T47D (cell line): ENCODE data around the gene MTRR.

Experiments used
- DNase-seq, 2 experiments: peaks; one replicate each; pipeline versions ENCODE4 v3.0.0 to v3.0.0-alpha.2; 2011 to 2012; ENCODE audit warnings: low read depth in 1 of 2, low spot score in 1 of 2
- JUND ChIP-seq: IDR thresholded peaks from 2 replicates; pipeline ENCODE4 v1.6.1; 2012; ENCODE audit warnings: low read depth
- in situ Hi-C: cut with HindIII; loops from 2 replicates; pipeline ENCODE4 v1.10.0; 2016; ENCODE audit warnings: low sequenced_read_pairs, low pct_unique_long_range_greater_than_20kb

The MTRR gene

DNA sequence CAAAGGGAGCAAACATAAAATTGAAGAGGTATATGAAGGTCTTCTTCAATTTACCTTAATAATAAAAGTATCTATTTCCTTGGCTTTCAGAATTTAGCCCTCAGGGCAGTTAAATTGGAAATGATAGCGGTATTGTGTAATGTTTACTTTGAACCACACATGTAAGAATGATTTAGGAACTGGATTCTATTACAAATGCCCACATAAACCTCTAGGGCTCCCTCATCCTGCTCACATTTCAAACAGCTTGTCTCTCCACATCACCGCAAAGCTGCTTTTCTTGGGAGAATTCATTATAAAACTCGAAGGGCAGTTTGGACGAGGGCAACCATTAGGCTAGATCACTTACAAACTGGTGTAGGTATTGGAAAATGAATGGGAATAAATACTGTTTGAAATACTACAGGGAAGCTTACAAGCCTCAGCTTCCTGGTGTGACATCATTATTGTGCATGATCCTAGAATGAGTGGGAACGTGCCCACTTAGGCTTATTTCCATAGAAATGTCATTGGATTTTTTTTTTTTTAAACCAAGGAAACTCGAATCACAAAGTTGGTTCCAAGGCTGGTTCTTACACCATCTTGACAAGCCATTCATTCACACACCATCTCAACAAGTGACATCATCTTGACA, 47.3 kb downstream of the MTRR start:
- in situ Hi-C loops, result no loop called here
- DNase-seq, result no peak
- no peak for TF ChIP-seq JUND

DNA sequence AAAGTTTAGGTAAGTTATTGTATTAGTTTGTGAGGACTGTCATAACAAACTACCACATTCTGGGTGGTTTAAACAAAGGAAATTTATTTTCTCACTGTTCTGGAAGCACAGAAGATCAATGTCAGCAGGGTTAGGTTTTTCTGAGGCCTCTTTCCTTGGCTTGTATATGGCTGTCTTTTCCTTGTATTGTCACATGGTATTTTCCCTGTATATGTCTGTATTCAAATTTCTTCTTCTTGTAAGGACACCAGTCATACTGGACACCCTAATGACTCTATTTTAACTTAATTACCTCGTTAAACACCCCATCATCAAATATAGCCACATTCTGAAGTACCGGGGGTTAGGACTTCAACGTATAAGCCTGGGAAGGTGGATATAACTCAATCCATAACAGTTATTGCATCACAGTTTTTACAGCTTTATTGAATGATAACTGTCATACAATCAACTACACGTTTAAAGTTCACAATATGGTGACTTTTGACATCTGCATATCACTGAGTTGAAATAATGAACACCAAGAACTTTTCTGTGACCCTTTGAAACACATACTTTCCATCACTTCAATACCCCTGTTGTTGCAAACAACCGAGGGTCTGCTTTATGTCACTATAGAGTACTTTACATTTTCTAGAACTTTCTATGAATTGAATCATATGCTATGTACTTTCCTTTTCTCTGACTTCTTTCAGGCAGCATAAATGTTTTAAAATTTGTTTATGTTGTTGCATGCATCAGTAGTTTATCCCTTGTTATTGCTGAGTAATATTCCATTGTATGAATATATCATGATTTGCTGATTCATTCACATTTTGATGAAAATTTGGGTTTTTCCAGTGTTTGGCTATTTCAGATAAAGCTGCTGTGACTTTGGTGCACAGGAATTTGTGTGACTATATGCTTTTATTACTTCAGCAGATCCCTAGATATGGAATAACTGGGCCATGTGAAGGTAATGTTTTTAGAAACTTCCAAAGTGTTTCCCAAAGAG, 48.5 kb downstream of the MTRR start:
- DNase-seq, result no peak
- in situ Hi-C loops, result no loop called here
- TF ChIP-seq JUND, result no peak

DNA sequence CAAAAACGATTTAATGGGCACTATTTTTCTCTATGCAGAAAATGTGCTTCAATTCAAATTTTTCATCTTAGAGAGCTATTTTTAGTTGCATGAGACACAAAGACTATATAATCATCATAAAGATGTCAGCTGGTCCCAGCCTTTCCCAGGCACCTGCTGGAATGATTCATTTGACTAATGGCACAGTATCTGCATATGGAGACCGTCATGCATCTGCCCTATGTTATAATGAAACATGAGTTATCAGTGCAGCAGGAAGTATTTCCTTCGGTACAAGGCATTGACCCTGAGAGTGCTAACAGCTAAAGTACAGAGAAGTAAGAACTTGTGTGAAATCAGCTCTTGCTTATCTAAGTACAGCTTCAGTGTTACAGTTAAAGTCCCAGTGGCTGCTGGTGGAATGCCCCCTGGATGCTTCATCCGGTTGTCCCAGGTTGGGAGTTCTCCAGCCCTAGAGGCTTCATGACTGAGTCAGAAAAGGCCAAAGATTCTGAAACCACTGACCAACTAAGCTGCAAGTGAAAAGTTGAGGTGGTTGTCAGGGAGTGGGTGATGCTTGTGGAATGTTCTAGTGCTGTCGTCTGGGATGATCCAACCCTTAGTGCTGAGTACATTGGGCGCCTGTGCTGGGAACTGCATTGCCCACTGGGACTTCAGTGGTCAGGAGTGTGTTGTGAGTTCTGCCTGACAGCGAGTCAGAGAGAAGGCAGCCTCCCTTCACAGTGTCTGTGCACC, 57.2 kb downstream of the MTRR start:
- in situ Hi-C loops, result no loop called here
- TF ChIP-seq JUND, result no peak
- no peak for DNase-seq

DNA sequence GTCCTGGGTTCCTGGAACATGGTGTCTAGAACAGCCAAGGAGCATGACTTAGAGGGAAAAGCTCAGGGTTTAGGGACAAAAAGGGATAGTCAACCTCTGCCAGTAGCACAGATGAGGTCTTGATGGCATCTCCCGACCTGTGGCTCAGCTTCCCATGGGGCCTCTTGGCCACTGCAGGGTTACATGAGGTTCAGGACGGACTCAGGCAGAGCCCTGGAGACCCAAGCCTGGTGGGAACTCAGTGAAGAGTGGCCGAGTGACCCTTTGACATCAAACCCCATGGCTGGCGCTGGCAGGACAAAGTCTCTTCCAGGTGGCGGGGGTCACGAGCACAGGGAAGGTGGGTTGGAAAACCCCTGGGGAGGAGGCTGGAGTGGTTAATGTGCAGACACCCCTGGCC, 57.8 kb downstream of the MTRR start:
- in situ Hi-C loops, result no loop called here

DNA sequence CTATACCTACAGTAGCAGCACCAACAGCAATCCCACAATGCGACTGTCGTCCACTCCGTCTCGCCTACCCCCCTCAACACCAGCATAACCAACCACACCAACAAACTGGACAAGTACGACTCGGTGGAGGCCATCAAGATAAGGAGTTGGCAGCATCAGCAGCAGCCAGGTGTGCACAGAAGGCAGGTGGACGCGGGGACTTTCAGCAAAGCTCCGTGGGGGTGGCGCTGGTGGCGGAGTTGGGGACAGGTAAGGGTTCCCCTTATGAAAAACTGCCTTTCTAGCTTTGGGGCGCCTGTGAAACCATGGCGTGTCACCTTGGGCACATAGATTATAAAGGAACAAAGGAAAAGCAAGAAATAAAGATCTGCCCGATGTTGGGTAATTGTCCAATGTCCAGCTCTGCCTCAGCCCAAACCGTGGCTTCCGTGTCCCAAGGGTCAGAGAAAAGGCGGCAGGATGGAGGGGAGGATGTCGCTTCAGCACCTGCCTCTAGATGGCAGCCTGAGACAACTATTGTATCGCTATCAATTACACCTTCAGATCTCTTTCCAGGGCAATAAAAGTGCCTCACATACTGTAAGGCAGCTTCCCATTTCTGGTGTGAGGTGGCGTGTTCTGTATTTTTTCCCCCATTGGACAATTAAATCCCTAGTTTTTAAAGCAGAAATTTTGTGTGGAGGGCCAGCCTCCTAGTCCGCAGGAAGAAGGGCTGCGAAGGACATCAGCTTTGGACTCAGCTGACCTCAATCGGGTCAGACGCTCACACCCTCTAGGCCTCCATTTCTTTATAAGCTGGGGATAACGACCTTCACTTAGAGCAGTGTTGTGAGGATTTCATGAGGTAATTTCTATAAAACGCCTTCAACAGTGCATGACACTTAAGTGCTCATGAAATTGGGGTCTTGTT, 58.8 kb downstream of the MTRR start:
- DNase-seq, result peak; percentile 42 to 73
- no peak for TF ChIP-seq JUND
- in situ Hi-C loops, result no loop called here

More for the DNA sequence above, 57.8 kb downstream of the MTRR start:
- DNase-seq, result no peak
- TF ChIP-seq JUND, result no peak

DNA sequence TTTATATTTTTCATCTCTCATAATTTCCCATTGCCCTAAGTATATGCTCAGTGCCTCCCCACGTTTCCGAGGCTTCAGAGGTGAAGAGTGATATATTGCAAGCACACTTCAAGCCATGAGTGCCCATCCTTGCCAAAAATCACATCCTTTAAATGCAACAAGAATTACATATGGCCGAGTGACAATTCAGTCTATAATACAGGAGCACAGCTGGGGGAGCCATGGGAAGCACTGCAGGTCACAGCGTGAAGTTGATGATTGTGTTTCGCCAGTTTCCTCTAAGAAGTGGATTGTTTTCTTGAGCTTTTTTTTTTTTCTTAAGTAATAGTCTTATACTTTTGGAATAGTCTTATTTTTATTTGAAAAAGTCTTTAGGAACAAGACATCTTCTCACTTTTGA, 61.1 kb downstream of the MTRR start:
- in situ Hi-C loops, result no loop called here
- TF ChIP-seq JUND, result no peak
- DNase-seq, result no peak

DNA sequence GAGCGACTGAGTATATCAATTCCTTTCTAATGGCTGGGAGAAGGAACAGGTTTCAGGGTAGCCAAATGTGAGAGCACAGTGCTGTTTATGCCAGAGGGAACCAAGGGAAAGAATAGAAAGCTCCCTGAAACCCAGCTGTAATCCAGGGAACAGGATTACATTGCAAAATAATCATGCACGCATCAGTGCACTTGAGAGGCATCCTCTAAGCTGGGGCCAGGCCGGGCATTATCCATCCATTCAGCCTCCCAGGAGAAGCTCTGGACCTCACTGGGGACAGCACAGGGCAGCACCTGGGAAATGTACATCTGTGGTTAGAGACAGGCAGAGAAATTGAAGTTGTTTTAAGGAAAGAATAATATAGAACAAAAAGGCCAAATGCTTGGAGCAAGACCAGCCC, 72.7 kb downstream of the MTRR start:
- in situ Hi-C loops, result no loop called here
- DNase-seq, result no peak

DNA sequence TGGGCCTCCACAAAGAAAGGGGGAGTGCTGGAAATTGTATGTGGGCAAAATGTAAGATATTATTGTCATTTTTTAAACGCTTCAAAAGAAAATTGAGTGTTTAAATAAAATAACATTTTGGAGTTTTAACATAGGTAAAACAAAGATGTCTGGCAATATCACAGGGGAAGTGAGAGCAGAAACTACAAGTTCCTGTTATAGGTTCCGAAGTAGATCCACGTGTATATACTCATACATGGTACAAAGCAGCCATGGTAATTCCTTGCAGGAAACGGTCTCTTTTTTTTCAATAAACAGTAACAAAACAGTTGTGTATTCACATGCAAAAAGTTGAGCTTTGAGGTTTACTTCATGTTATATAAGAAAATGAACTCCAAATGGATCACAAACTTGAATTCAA, 78.4 kb downstream of the MTRR start:
- DNase-seq, result no peak
- in situ Hi-C loops, result no loop called here
- TF ChIP-seq JUND, result no peak

More for the DNA sequence above, 72.7 kb downstream of the MTRR start:
- no peak for TF ChIP-seq JUND
